Measurements from ENCODE around the gene PAPSS2. TPM values are rescaled to one million over a fixed set of nuclear protein-coding genes. Genes with fewer than 3 reads are reported as not detected.

PAPSS2 gene
- total and polyA plus RNA-seq, 9 donors: 18.0 to 102 (median 42.5) TPM

DNA sequence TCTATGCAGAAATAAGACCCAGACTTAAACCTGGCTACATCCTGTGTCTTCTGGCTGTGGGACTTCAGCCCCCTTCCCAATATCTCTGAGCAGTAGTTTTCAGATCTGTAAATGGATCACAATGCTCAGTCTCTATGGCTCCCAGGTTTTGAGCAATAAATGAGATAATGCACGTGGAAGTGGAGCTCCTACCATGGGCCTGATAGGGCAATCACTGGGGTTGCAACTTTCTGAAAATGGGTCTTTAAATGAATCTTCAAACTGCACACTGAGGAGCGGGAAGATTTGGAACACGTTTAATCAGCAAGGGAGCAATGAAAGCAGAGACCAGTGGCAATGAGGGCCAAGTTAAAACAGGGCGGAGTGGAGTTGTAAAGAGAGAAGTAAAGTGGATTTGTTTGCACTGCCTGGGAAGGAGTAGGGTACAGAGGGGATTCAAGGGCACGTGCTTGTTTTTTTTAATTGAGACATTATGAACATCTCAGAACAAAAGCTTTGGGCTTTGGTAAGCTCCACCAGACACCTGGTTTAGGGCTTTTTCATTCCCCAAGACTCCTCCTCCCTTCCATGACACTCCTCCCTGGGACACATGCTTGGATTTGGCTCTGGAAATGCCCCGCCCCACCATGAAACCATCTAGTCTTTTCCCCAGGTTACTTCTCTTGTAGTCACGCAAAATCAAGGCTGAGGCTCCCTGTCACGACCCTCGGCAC is 42.7 kb downstream of the PAPSS2 start:
- Histone ChIP-seq H3K27me3 (no peaks in the 10 kb centered on the region), H3K4me3 (no peak overlapping the region), H3K4me1 (ENCODE audit: insufficient read depth) (peaks cover 5% of the 10 kb centered on the region), H3K36me3 (no peaks in the 10 kb centered on the region), H3K27ac (no peak overlapping the region), H3K9me3 (no peaks in the 10 kb centered on the region)
- TF ChIP-seq POLR2A (IDR thresholded peaks at IDR 0.05): no peak
- TF ChIP-seq EP300 (IDR thresholded peaks at IDR 0.05): no peak
- TF ChIP-seq, protein P1, sequence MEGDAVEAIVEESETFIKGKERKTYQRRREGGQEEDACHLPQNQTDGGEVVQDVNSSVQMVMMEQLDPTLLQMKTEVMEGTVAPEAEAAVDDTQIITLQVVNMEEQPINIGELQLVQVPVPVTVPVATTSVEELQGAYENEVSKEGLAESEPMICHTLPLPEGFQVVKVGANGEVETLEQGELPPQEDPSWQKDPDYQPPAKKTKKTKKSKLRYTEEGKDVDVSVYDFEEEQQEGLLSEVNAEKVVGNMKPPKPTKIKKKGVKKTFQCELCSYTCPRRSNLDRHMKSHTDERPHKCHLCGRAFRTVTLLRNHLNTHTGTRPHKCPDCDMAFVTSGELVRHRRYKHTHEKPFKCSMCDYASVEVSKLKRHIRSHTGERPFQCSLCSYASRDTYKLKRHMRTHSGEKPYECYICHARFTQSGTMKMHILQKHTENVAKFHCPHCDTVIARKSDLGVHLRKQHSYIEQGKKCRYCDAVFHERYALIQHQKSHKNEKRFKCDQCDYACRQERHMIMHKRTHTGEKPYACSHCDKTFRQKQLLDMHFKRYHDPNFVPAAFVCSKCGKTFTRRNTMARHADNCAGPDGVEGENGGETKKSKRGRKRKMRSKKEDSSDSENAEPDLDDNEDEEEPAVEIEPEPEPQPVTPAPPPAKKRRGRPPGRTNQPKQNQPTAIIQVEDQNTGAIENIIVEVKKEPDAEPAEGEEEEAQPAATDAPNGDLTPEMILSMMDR (IDR thresholded peaks at IDR 0.05): no peak
- intact Hi-C loops (cut with DNase I): no loop called here
- 86 to 90% (median 88%) methylated on average over 9 of the region's 9 CpGs for WGBS, 3 donors
- no peak for DNase-seq

DNA sequence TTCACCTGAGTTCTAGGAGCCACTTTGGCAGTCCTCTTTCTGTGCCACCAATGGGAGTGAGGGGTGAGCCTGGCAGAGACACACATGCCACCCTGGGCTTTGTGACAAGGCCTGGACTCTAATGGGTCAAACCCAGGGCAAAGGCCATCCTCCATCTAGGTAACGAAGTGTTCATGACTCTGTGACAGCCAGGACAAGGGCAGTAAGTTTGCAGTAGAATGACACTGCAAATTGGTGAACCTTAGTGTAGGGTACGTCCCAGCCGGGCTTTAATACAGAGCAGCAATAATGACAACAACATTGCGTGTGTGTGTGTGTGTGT is 43.3 kb downstream of the PAPSS2 start:
- Histone ChIP-seq H3K4me3 (no peak overlapping the region), H3K4me1 (ENCODE audit: insufficient read depth) (peaks cover 4% of the 10 kb centered on the region), H3K9me3 (no peaks in the 10 kb centered on the region), H3K27me3 (no peaks in the 10 kb centered on the region), H3K27ac (no peak overlapping the region), H3K36me3 (no peaks in the 10 kb centered on the region)
- DNase-seq: no peak
- WGBS, 3 donors: 89 to 96% (median 94%) methylated on average over 4 of the region's 4 CpGs
- intact Hi-C loops (cut with DNase I): no loop called here
- TF ChIP-seq POLR2A (IDR thresholded peaks at IDR 0.05): no peak
- TF ChIP-seq EP300 (IDR thresholded peaks at IDR 0.05): no peak
- TF ChIP-seq, protein P1 (IDR thresholded peaks at IDR 0.05): no peak

DNA sequence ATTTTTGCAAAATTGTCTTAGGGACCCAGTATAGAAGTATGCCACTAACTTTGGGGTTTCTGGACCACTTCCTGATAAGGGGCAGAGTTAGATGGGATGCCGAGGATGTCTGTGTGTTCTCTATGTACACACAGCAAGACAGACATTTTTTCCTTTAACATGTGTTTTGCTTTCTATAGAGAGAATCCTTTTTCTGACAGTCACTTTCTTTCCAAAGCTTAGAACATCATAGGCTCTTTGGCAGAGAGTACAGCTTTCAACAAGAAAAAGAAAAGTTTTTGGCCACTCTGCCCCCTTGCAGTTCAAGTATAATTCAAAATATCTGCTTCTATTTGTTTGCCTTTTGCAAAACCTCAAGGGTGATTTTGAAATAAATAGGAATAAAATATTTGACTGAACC is 44.1 kb downstream of the PAPSS2 start:
- Histone ChIP-seq H3K9me3 (no peaks in the 10 kb centered on the region), H3K36me3 (no peaks in the 10 kb centered on the region), H3K27me3 (no peaks in the 10 kb centered on the region), H3K27ac (peak overlapping the region in 1 of 2 donors; percentile 4), H3K4me3 (no peak overlapping the region), H3K4me1 (ENCODE audit: insufficient read depth) (peaks cover 4% of the 10 kb centered on the region)
- DNase-seq: no peak
- intact Hi-C loops (cut with DNase I): no loop called here
- TF ChIP-seq, protein P1 (IDR thresholded peaks at IDR 0.05): no peak
- TF ChIP-seq POLR2A (IDR thresholded peaks at IDR 0.05) (no peak), EP300 (IDR thresholded peaks at IDR 0.05) (no peak)
- 14 to 27% (median 26%) methylated on average over 1 of the region's 1 CpG for WGBS, 3 donors

DNA sequence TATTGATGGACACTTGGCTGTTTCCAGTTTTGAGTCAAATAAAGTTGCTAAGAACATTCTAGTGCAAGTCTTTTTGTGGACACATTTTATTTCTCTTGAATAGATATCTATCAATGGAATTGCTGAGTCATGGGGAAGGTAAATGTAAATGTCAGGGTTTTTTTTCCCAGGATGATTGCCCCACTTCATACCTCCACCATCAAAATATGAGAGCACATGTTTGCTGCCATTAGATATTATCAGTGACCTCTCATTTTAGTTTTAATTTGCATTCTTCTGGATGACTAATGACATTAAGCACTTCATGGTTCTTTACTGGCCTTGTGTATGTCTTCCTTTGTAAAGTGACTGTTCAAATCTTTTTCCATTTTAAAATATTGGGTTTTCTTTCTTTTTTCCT is 45.7 kb downstream of the PAPSS2 start:
- TF ChIP-seq EP300 (IDR thresholded peaks at IDR 0.05): no peak
- no peak for TF ChIP-seq POLR2A (IDR thresholded peaks at IDR 0.05)
- TF ChIP-seq, protein P1 (IDR thresholded peaks at IDR 0.05): no peak
- Histone ChIP-seq H3K4me3 (no peak overlapping the region), H3K4me1 (ENCODE audit: insufficient read depth) (peaks cover 4% of the 10 kb centered on the region), H3K27ac (no peak overlapping the region), H3K27me3 (no peaks in the 10 kb centered on the region), H3K36me3 (no peaks in the 10 kb centered on the region), H3K9me3 (no peaks in the 10 kb centered on the region)
- intact Hi-C loops (cut with DNase I): no loop called here
- no peak for DNase-seq

All from ovary (tissue), 9 donors.